ENCODE measurements around the gene BRD4.

The BRD4 gene

GRCh38 chr19:15331419-15332310, 674 bp downstream of the BRD4 start (continued):
- TF ChIP-seq, protein P1, sequence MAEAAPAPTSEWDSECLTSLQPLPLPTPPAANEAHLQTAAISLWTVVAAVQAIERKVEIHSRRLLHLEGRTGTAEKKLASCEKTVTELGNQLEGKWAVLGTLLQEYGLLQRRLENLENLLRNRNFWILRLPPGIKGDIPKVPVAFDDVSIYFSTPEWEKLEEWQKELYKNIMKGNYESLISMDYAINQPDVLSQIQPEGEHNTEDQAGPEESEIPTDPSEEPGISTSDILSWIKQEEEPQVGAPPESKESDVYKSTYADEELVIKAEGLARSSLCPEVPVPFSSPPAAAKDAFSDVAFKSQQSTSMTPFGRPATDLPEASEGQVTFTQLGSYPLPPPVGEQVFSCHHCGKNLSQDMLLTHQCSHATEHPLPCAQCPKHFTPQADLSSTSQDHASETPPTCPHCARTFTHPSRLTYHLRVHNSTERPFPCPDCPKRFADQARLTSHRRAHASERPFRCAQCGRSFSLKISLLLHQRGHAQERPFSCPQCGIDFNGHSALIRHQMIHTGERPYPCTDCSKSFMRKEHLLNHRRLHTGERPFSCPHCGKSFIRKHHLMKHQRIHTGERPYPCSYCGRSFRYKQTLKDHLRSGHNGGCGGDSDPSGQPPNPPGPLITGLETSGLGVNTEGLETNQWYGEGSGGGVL (tag by site-specific recombination; IDR thresholded peaks at IDR 0.05) = peak; percentile 30; the same call in 1 of the 2 replicates
- TF ChIP-seq SALL2 (tag by site-specific recombination; IDR thresholded peaks at IDR 0.05; ENCODE audit: borderline replicate concordance) = no peak
- TF ChIP-seq ZBTB17 (tag by site-specific recombination; IDR thresholded peaks at IDR 0.05) = no peak
- no peak for TF ChIP-seq ZSCAN4 (tag by site-specific recombination; IDR thresholded peaks at IDR 0.05)
- TF ChIP-seq ZNF629 (tag by site-specific recombination; IDR thresholded peaks at IDR 0.05) = no peak
- TF ChIP-seq MYNN (tag by site-specific recombination; IDR thresholded peaks at IDR 0.05; ENCODE audit: borderline replicate concordance) = no peak
- no peak for TF ChIP-seq ZNF274 (IDR thresholded peaks at IDR 0.05; ENCODE audit: low read length)
- TF ChIP-seq ZNF274 (tag by site-specific recombination; IDR thresholded peaks at IDR 0.05; ENCODE audit: borderline replicate concordance) = no peak
- TF ChIP-seq ZXDB (tag by site-specific recombination; IDR thresholded peaks at IDR 0.05) = no peak
- no peak for TF ChIP-seq REPIN1 (tag by site-specific recombination; IDR thresholded peaks at IDR 0.05; ENCODE audit: low read depth)
- no peak for TF ChIP-seq BCL11A (tag by site-specific recombination; IDR thresholded peaks at IDR 0.05; ENCODE audit: low read depth)
- TF ChIP-seq, protein P2, sequence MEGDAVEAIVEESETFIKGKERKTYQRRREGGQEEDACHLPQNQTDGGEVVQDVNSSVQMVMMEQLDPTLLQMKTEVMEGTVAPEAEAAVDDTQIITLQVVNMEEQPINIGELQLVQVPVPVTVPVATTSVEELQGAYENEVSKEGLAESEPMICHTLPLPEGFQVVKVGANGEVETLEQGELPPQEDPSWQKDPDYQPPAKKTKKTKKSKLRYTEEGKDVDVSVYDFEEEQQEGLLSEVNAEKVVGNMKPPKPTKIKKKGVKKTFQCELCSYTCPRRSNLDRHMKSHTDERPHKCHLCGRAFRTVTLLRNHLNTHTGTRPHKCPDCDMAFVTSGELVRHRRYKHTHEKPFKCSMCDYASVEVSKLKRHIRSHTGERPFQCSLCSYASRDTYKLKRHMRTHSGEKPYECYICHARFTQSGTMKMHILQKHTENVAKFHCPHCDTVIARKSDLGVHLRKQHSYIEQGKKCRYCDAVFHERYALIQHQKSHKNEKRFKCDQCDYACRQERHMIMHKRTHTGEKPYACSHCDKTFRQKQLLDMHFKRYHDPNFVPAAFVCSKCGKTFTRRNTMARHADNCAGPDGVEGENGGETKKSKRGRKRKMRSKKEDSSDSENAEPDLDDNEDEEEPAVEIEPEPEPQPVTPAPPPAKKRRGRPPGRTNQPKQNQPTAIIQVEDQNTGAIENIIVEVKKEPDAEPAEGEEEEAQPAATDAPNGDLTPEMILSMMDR (tag by site-specific recombination; IDR thresholded peaks at IDR 0.05) = no peak
- TF ChIP-seq ZNF19 (tag by site-specific recombination; IDR thresholded peaks at IDR 0.05; ENCODE audit: low read depth) = no peak
- no peak; the same call in 1 of the 2 replicates for TF ChIP-seq GLIS2 (tag by site-specific recombination; IDR thresholded peaks at IDR 0.05)
- 0 out of 2 replicates have a peak, but pooled peaks have one; percentile 52 for TF ChIP-seq ZNF501 (tag by site-specific recombination; IDR thresholded peaks at IDR 0.05)
- TF ChIP-seq ZNF169 (tag by site-specific recombination; IDR thresholded peaks at IDR 0.05) = no peak
- TF ChIP-seq ZNF571 (tag by site-specific recombination; IDR thresholded peaks at IDR 0.05) = no peak
- TF ChIP-seq PBX3 (CRISPR knock-in tag; IDR thresholded peaks at IDR 0.05) = no peak
- no peak for TF ChIP-seq ZNF677 (tag by site-specific recombination; IDR thresholded peaks at IDR 0.05)
- no peak for TF ChIP-seq ZNF112 (tag by site-specific recombination; IDR thresholded peaks at IDR 0.05)
- no peak for TF ChIP-seq ZNF623 (tag by site-specific recombination; IDR thresholded peaks at IDR 0.05)
- TF ChIP-seq SCRT1 (tag by site-specific recombination; IDR thresholded peaks at IDR 0.05; ENCODE audit: borderline replicate concordance) = no peak
- no peak for TF ChIP-seq ZNF596 (tag by site-specific recombination; IDR thresholded peaks at IDR 0.05)
- no peak for TF ChIP-seq ZNF776 (tag by site-specific recombination; IDR thresholded peaks at IDR 0.05; ENCODE audit: borderline replicate concordance)
- no peak for TF ChIP-seq ATF2 (tag by site-specific recombination; IDR thresholded peaks at IDR 0.05; ENCODE audit: low read depth)
- TF ChIP-seq ZNF26 (tag by site-specific recombination; IDR thresholded peaks at IDR 0.05) = no peak
- no peak; the same call in 1 of the 2 replicates for TF ChIP-seq GLIS1 (tag by site-specific recombination; IDR thresholded peaks at IDR 0.05)
- no peak for TF ChIP-seq ZNF426 (tag by site-specific recombination; IDR thresholded peaks at IDR 0.05)
- TF ChIP-seq OVOL3 (tag by site-specific recombination; IDR thresholded peaks at IDR 0.05) = no peak
- no peak for TF ChIP-seq ZNF560 (tag by site-specific recombination; IDR thresholded peaks at IDR 0.05; ENCODE audit: borderline replicate concordance)

Measured in HEK293 (cell line).